H1 (cell line): ENCODE data around the gene TXNRD2. TPM values are rescaled to one million over a fixed set of nuclear protein-coding genes. Genes with fewer than 3 reads are reported as not detected.

Experiments
- CTCF ChIA-PET: fragments of 300-600 bp; sonication (Branson Sonifier 250); formaldehyde crosslinking; loops from one replicate; lab custom pipeline; 2021; ENCODE audit not compliant: partially characterized antibody; lab: Charles Lee
- POLR2A ChIA-PET: fragments of 300-600 bp; sonication (Branson Sonifier 250); formaldehyde crosslinking; loops from one replicate; lab custom pipeline; 2021; ENCODE audit warnings: inconsistent platforms; ENCODE audit not compliant: partially characterized antibody; lab: Charles Lee
- DNase-seq, 2 experiments: peaks; one replicate each; pipeline versions ENCODE4 v3.0.0 to v3.0.0-alpha.2; 2010 to 2022; ENCODE audit warnings: low spot score in 2 of 2, low read depth in 1 of 2, mixed read lengths in 1 of 2
- FAIRE-seq: peaks from 2 replicates; lab custom pipeline; 2011; peaks lifted over from hg19 to GRCh38; lab: Jason Lieb, UNC
- H2AFZ ChIP-seq: 2 replicates; pipeline ENCODE4 v1.8.1; 2012; ENCODE audit warnings: low read length, inconsistent platforms
- H2AK5ac ChIP-seq: 2 replicates; pipeline ENCODE4 v1.6.1; 2013; ENCODE audit warnings: low read depth, low read length
- H2BK120ac ChIP-seq: replicated peaks from 2 replicates; pipeline ENCODE3; 2013; ENCODE audit warnings: low read depth, low read length, inconsistent platforms
- H2BK12ac ChIP-seq: 2 replicates; pipeline ENCODE4 v1.6.1; 2013; ENCODE audit warnings: low read depth, low read length
- H2BK15ac ChIP-seq: 2 replicates; pipeline ENCODE4 v1.6.1; 2013; ENCODE audit warnings: low read length
- H2BK20ac ChIP-seq: 2 replicates; pipeline ENCODE4 v1.6.1; 2013; ENCODE audit warnings: low read length
- H2BK5ac ChIP-seq: 2 replicates; pipeline ENCODE4 v1.6.1; 2013; ENCODE audit warnings: low read depth, low read length
- H3K14ac ChIP-seq: 2 replicates; pipeline ENCODE4 v1.6.1; 2013; ENCODE audit warnings: inconsistent platforms; ENCODE audit not compliant: insufficient read length
- H3K18ac ChIP-seq: 2 replicates; pipeline ENCODE4 v1.6.1; 2013; ENCODE audit warnings: low read length; ENCODE audit errors: extremely low read depth
- H3K23ac ChIP-seq: 2 replicates; pipeline ENCODE4 v1.6.1; 2013; ENCODE audit warnings: inconsistent platforms; ENCODE audit not compliant: insufficient read length
- H3K23me2 ChIP-seq: 2 replicates; pipeline ENCODE4 v1.6.1; 2013; ENCODE audit warnings: low read depth, low read length
- H3K27ac ChIP-seq: 2 replicates; pipeline ENCODE4 v1.6.1; 2011; ENCODE audit warnings: low read depth, low read length, inconsistent platforms
- H3K27me3 ChIP-seq, 4 experiments: replicated peaks in 1 of 4; 1 replicate in 1 of 4; 2 replicates in 3 of 4; pipeline versions ENCODE4 v1.6.1 to v1.8.1; 2011 to 2013; ENCODE audit warnings: low read length in 3 of 4, mild to moderate bottlenecking in 3 of 4, inconsistent platforms in 2 of 4, mixed read lengths in 2 of 4, moderate library complexity in 1 of 4; ENCODE audit not compliant: control insufficient read depth in 3 of 4, insufficient read depth in 3 of 4; ENCODE audit errors: extremely low read depth in 1 of 4
- H3K36me3 ChIP-seq, 4 experiments: 2 replicates each; pipeline versions ENCODE4 v1.6.1 to v1.8.1; 2011 to 2013; ENCODE audit warnings: mild to moderate bottlenecking in 4 of 4, low read length in 3 of 4, moderate library complexity in 2 of 4, control low read depth in 1 of 4, inconsistent platforms in 1 of 4; ENCODE audit not compliant: insufficient read depth in 4 of 4, control insufficient read depth in 2 of 4
- H3K4ac ChIP-seq: replicated peaks from 2 replicates; pipeline ENCODE3; 2013; ENCODE audit warnings: low read length, low read depth, mixed read lengths, inconsistent platforms; ENCODE audit not compliant: insufficient read length
- H3K4me1 ChIP-seq, 4 experiments: replicated peaks in 1 of 4; 1 replicate in 1 of 4; 2 replicates in 3 of 4; pipeline versions ENCODE4 v1.6.1 to v1.8.1; 2011 to 2013; ENCODE audit warnings: low read length in 3 of 4, inconsistent platforms in 2 of 4, mixed read lengths in 1 of 4; ENCODE audit not compliant: insufficient read depth in 4 of 4, control insufficient read depth in 3 of 4
- H3K4me2 ChIP-seq, 2 experiments: 2 replicates each; pipeline versions ENCODE4 v1.6.1 to v1.8.1; 2011 to 2013; ENCODE audit warnings: low read depth in 2 of 2, low read length in 2 of 2, control low read depth in 1 of 2, inconsistent platforms in 1 of 2, mild to moderate bottlenecking in 1 of 2; ENCODE audit not compliant: insufficient read depth in 1 of 2
- H3K4me3 ChIP-seq, 4 experiments: fragments of 200-600, 300-600 bp in 1 of 4; sonication (generic), shearing (Covaris generic), sonication (Bioruptor Twin) in 1 of 4; 2 replicates each; pipeline versions ENCODE4 v1.5.1 to v1.8.1; 2011 to 2016; ENCODE audit warnings: low read length in 4 of 4, low read depth in 3 of 4, control low read depth in 2 of 4, inconsistent platforms in 2 of 4, mild to moderate bottlenecking in 2 of 4, mixed read lengths in 1 of 4, moderate library complexity in 1 of 4; ENCODE audit not compliant: insufficient read depth in 2 of 4; ENCODE audit errors: extremely low read depth in 1 of 4
- H3K56ac ChIP-seq: replicated peaks from 2 replicates; pipeline ENCODE3; 2013; ENCODE audit warnings: low read depth, mild to moderate bottlenecking, mixed read lengths, low read length, inconsistent platforms; ENCODE audit not compliant: insufficient read length
- H3K79me1 ChIP-seq: 2 replicates; pipeline ENCODE4 v1.6.1; 2013; ENCODE audit warnings: low read depth, low read length, control low read depth
- H3K79me2 ChIP-seq, 2 experiments: 2 replicates each; pipeline versions ENCODE4 v1.6.1 to v1.8.1; 2012 to 2013; ENCODE audit warnings: low read length in 2 of 2, mild to moderate bottlenecking in 2 of 2, inconsistent platforms in 1 of 2; ENCODE audit not compliant: insufficient read depth in 2 of 2, control insufficient read depth in 1 of 2
- H3K9ac ChIP-seq, 4 experiments: replicated peaks in 1 of 4; 1 replicate in 1 of 4; 2 replicates in 3 of 4; pipeline versions ENCODE4 v1.6.1 to v1.8.1; 2011 to 2013; ENCODE audit warnings: low read depth in 3 of 4, low read length in 3 of 4, control low read depth in 2 of 4, mild to moderate bottlenecking in 2 of 4, moderate library complexity in 2 of 4, inconsistent platforms in 1 of 4; ENCODE audit errors: extremely low read depth in 1 of 4
- H3K9me3 ChIP-seq, 2 experiments: 2 replicates each; pipeline versions ENCODE4 v1.6.1 to v1.8.1; 2012 to 2013; ENCODE audit warnings: mild to moderate bottlenecking in 2 of 2, moderate library complexity in 2 of 2, control low read depth in 1 of 2, inconsistent platforms in 1 of 2, low read depth in 1 of 2, low read length in 1 of 2, mixed read lengths in 1 of 2; ENCODE audit not compliant: insufficient read depth in 2 of 2
- H4K20me1 ChIP-seq, 2 experiments: replicated peaks in 1 of 2; 2 replicates each; pipeline versions ENCODE3 to v1.8.1; 2011 to 2013; ENCODE audit warnings: inconsistent platforms in 2 of 2, low read length in 2 of 2, mild to moderate bottlenecking in 1 of 2; ENCODE audit not compliant: insufficient read depth in 2 of 2, control insufficient read depth in 1 of 2
- H4K5ac ChIP-seq: 2 replicates; pipeline ENCODE4 v1.6.1; 2013; ENCODE audit warnings: low read length, low read depth, mixed read lengths, inconsistent platforms; ENCODE audit not compliant: insufficient read length
- H4K8ac ChIP-seq: 2 replicates; pipeline ENCODE4 v1.8.0; 2013; ENCODE audit warnings: mild to moderate bottlenecking, moderate library complexity, low read length, inconsistent platforms; ENCODE audit not compliant: insufficient read depth; ENCODE audit errors: extremely low read depth
- H4K91ac ChIP-seq: replicated peaks from 2 replicates; pipeline ENCODE3; 2013; ENCODE audit warnings: low read length, mixed read lengths, inconsistent platforms; ENCODE audit not compliant: insufficient read length
- ASH2L ChIP-seq: fragments of 200-600, 300-600 bp; sonication (generic); IDR thresholded peaks from one replicate; pipeline ENCODE4 v1.7.1; 2017; ENCODE audit warnings: low read length
- CREB1 ChIP-seq: IDR thresholded peaks from 2 replicates; pipeline ENCODE4 v1.6.1; 2012; ENCODE audit warnings: inconsistent platforms
- CTBP2 ChIP-seq: IDR thresholded peaks from 2 replicates; pipeline ENCODE4 v1.7.0; 2011; ENCODE audit warnings: borderline replicate concordance, mild to moderate bottlenecking, moderate library complexity, mixed read lengths, low read length; ENCODE audit not compliant: insufficient read depth, insufficient read length
- EGR1 ChIP-seq: IDR thresholded peaks from 2 replicates; pipeline ENCODE4 v1.6.1; 2011; ENCODE audit warnings: low read depth, low read length, borderline replicate concordance
- EP300 ChIP-seq, 2 experiments: IDR thresholded peaks; 1 replicate in 1 of 2; 2 replicates in 1 of 2; pipeline ENCODE4 v1.6.1; 2011 to 2012; ENCODE audit warnings: low read depth in 2 of 2, low read length in 2 of 2, mild to moderate bottlenecking in 2 of 2, borderline replicate concordance in 1 of 2, inconsistent platforms in 1 of 2, moderate library complexity in 1 of 2
- JUN ChIP-seq: IDR thresholded peaks from 2 replicates; pipeline ENCODE4 v1.6.1; 2011; ENCODE audit warnings: low read depth, mild to moderate bottlenecking, improper control_type of control experiment, low read length
- KDM1A ChIP-seq: fragments of 200-600, 300-600 bp; sonication (generic); IDR thresholded peaks from 2 replicates; pipeline ENCODE4 v1.7.1; 2016; ENCODE audit warnings: mild to moderate bottlenecking, low read length, borderline replicate concordance
- KDM4A ChIP-seq: IDR thresholded peaks from one replicate; pipeline ENCODE4 v1.7.1; 2012; ENCODE audit warnings: low read depth, mild to moderate bottlenecking, moderate library complexity, low read length, inconsistent platforms; ENCODE audit not compliant: severe bottlenecking
- MAX ChIP-seq: IDR thresholded peaks from 2 replicates; pipeline ENCODE4 v1.6.1; 2012; ENCODE audit warnings: inconsistent platforms
- SP2 ChIP-seq: IDR thresholded peaks from 2 replicates; pipeline ENCODE4 v1.6.1; 2012; ENCODE audit warnings: mild to moderate bottlenecking, low read length, inconsistent platforms
- TCF12 ChIP-seq: IDR thresholded peaks from 2 replicates; pipeline ENCODE4 v1.6.1; 2011; ENCODE audit warnings: low read depth, mild to moderate bottlenecking, low read length
- ZNF274 ChIP-seq: IDR thresholded peaks from 2 replicates; pipeline ENCODE4 v1.7.0; 2012; ENCODE audit warnings: low read length, borderline replicate concordance; ENCODE audit errors: extremely low read depth
- polyA plus RNA-seq, 7 experiments: library from polyadenylated mRNA; depleted of rRNA in 3 of 7; stranded (reverse) in 5 of 7; unstranded in 2 of 7; fragments of >200 nt in 5 of 7; fragments of 200-250 nt in 2 of 7; gene quantifications; 1 replicate in 5 of 7; 2 replicates in 1 of 7; 4 replicates in 1 of 7; pipeline versions ENCODE4 v1.2.1 to v1.2.3, GENCODE V29; 2011 to 2013; ENCODE audit warnings: missing spikeins in 2 of 7, mixed read lengths in 2 of 7
- total RNA-seq: library from RNA; stranded (reverse); fragmentation: NEBNext Ultra II Directional; extraction: Animal tissue kit (Norgen Biotek cat#: 25700); gene quantifications from 2 replicates; pipeline ENCODE4 v1.2.1, GENCODE V29; 2021

The TXNRD2 gene
- total and polyA plus RNA-seq, 2 of the 8 experiments (the other 6 are each of a cell fraction or from before 2014, with no cell fraction given) = 14.8 to 21.9 TPM

GRCh38 chr22:19991395-19991644 lies 49.7 kb upstream of the TXNRD2 start:
- Histone ChIP-seq H2BK120ac (no peak overlapping the region), H3K4ac (no peak overlapping the region), H2BK12ac (no peak overlapping the region), H2BK5ac (no peak overlapping the region; the same call in 1 of the 2 replicates), H3K4me3 (no peak overlapping the region), H3K4me2 (no peak overlapping the region), H4K5ac (no peak overlapping the region), H2AFZ (no peak overlapping the region), H3K18ac (no peak overlapping the region), H4K91ac (no peak overlapping the region), H3K27ac (no peak overlapping the region), H2BK20ac (no peak overlapping the region), H3K27me3 (no peaks in the 10 kb centered on the region), H3K79me1 (no peaks in the 10 kb centered on the region; the same call in none of the 2 replicates), H4K20me1 (peaks cover 2 to 4% of the 10 kb centered on the region in 2 experiments), H3K56ac (no peak overlapping the region), H2AK5ac (no peak overlapping the region), H2BK15ac (no peak overlapping the region), H3K23me2 (peaks cover 10% of the 10 kb centered on the region; the same call in 1 of the 2 replicates), H3K9me3 (no peaks in the 10 kb centered on the region), H3K14ac (no peak overlapping the region), H3K4me1 (peaks cover 0 to 9% (median 4%) of the 10 kb centered on the region in 4 experiments; a peak in 4 of 7 replicates), H3K36me3 (no peaks in the 10 kb centered on the region), H3K23ac (no peak overlapping the region), H4K8ac (no peak overlapping the region), H3K79me2 (no peaks in the 10 kb centered on the region), H3K9ac (no peak overlapping the region)
- ChIA-PET CTCF (interaction anchor here (0.8 to 5.8 kb wide), 5 partner anchors 9 to 312 kb away, joined by 3 to 50 read pairs (median 3); no protein-coding TSS in a partner anchor), POLR2A (interaction anchor here (1.2 to 1.8 kb wide), 4 partner anchors 12 to 121 kb away, joined by 3 to 4 read pairs (median 3); no protein-coding TSS in a partner anchor)
- no peak for FAIRE-seq
- DNase-seq = no peak
- TF ChIP-seq KDM4A (no peak), SP2 (no peak), EP300 (IDR thresholded peaks at IDR 0.05; ENCODE audit: borderline replicate concordance in 1 of 2, low read depth in 2 of 2, low read length in 2 of 2) (no peak), EGR1 (no peak), CTBP2 (no peak), TCF12 (no peak), CREB1 (no peak), MAX (no peak), ZNF274 (no peak), ASH2L (no peak), KDM1A (no peak), JUN (no peak)
